Left lung (tissue), 10 donors: ENCODE measurements around the gene IGSF3. TPM values are rescaled to one million over a fixed set of nuclear protein-coding genes. Genes with fewer than 3 reads are reported as not detected.
"Not testable (repeated sequence)": the region's sequence is repeated elsewhere in the genome, so short reads cannot be mapped to it uniquely, and the experiment has no call there.

Experiments used
- ATAC-seq: fragments of 200-7000 bp; cut with Tn5 transposase; one replicate; pipeline ENCODE4 v1.9.1; 2020; ENCODE audit warnings: moderate library complexity
- DNase-seq, 4 donors: peaks; one replicate each; pipeline ENCODE4 v3.0.0-alpha.2; 2013 to 2020
- H3K27ac ChIP-seq, 2 donors: fragments of 200-600 bp; sonication (generic) in 1 of 2; one replicate each; pipeline versions ENCODE4 v1.5.0 to v1.8.0; 2020 to 2021
- H3K27me3 ChIP-seq, 2 donors: fragments of 200-600 bp; sonication (generic) in 1 of 2; one replicate each; pipeline versions ENCODE4 v1.5.0 to v1.8.0; 2020 to 2021
- H3K36me3 ChIP-seq, 2 donors: fragments of 200-600 bp; sonication (generic) in 1 of 2; one replicate each; pipeline versions ENCODE4 v1.5.0 to v1.8.0; 2020 to 2021
- H3K4me1 ChIP-seq, 2 donors: fragments of 200-600 bp; one replicate each; pipeline ENCODE4 v1.8.0; 2021
- H3K4me3 ChIP-seq, 2 donors: fragments of 200-600 bp; sonication (generic) in 1 of 2; one replicate each; pipeline versions ENCODE4 v1.5.0 to v1.8.0; 2020 to 2021; ENCODE audit warnings: mild to moderate bottlenecking in 1 of 2
- H3K9me3 ChIP-seq, 2 donors: fragments of 200-600 bp; sonication (generic) in 1 of 2; one replicate each; pipeline versions ENCODE4 v1.5.0 to v1.8.0; 2020 to 2021
- CTCF ChIP-seq, 2 donors: fragments of 200-600 bp; sonication (generic) in 1 of 2; IDR thresholded peaks; one replicate each; pipeline versions ENCODE4 v1.5.0 to v1.8.0; 2021; ENCODE audit warnings: antibody characterized with exemption in 2 of 2
- intact Hi-C, 2 donors: fragments of 100-400 bp; cut with DNase I; formaldehyde crosslinking; loops; one replicate each; pipeline versions ENCODE4 v1.11.2 to v1.14.2; 2022
- polyA plus RNA-seq, 6 donors: library from polyadenylated mRNA; unstranded; fragments of 120-200 nt; gene quantifications; one replicate each; pipeline ENCODE4 v1.2.1, GENCODE V29; 2013; ENCODE audit not compliant: insufficient read length in 6 of 6
- total RNA-seq, 2 donors: library from RNA; stranded (reverse); fragmentation: NEBNext Ultra II Directional; extraction: Animal tissue kit (Norgen Biotek cat#: 25700); gene quantifications; one replicate each; pipeline ENCODE4 v1.2.1, GENCODE V29; 2021
- donor health status: DM: no; HTN: yes; CAD: no.
- donor health status: DM: no; HTN: no; CAD: no.

The IGSF3 gene
- total and polyA plus RNA-seq, 8 donors, result 12.6 to 52.4 (median 48.5) TPM

GRCh38 chr1:116613825-116614224 is 53.7 kb downstream of the IGSF3 start:
- H3K9me3 ChIP-seq, H3K27ac ChIP-seq, intact Hi-C loops, H3K36me3 ChIP-seq, H3K27me3 ChIP-seq, H3K4me3 ChIP-seq, ATAC-seq, H3K4me1 ChIP-seq, DNase-seq: not testable (repeated sequence)

- H3K27ac ChIP-seq, H3K4me1 ChIP-seq, H3K4me3 ChIP-seq, H3K9me3 ChIP-seq, H3K36me3 ChIP-seq, ATAC-seq, H3K27me3 ChIP-seq, intact Hi-C loops, DNase-seq: not testable (repeated sequence)
Measured at GRCh38 chr1:116609801-116610371, 57.6 kb downstream of the IGSF3 start.

DNA sequence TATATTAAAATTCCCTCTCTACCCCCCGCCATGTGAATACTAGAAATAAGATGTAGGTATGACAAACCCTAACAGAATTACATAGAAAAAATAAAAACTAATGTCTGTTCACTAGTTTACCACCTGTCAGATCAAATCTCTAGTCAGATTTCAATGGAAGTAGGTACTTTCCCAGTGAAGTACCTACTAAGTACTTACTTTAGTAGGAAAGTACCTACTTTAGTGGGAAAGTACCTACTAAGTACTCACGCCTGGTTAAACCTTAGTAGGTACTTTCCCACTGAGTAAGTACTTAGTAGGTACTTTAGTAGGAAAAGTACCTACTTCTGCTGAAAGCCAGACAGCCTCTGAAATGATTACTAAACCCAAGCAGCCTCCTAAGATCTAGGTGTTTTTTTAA is 58.7 kb downstream of the IGSF3 start:
- H3K36me3 ChIP-seq, H3K4me1 ChIP-seq, H3K4me3 ChIP-seq, intact Hi-C loops, H3K27me3 ChIP-seq, H3K9me3 ChIP-seq, DNase-seq, H3K27ac ChIP-seq: not testable (repeated sequence)
- peak; percentile 28 for ATAC-seq

DNA sequence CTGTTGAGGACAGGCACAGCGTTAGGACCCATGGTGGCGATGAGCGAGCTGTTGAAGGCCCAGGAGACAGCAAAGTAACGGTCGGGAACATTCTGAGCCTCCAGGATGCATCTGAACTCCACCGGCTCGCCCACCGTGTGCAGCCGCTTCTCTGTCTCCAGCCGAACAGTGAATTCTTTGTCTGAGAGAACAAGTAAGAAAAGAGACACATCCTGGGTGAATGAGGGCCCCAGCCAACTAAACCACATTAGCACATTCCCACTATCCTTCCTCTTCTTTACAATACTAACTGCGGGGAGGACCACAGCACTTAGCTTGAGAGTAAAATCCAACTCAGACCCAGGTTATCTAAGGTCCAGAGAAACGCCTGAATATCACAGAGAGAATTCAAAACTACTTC is 59.4 kb downstream of the IGSF3 start:
- H3K4me1 ChIP-seq, H3K4me3 ChIP-seq, H3K9me3 ChIP-seq, DNase-seq, H3K27ac ChIP-seq, intact Hi-C loops, ATAC-seq, H3K27me3 ChIP-seq, H3K36me3 ChIP-seq: not testable (repeated sequence)

GRCh38 chr1:116607463-116607862 is 60.1 kb downstream of the IGSF3 start:
- H3K27me3 ChIP-seq, H3K4me1 ChIP-seq, H3K4me3 ChIP-seq, intact Hi-C loops, H3K9me3 ChIP-seq, DNase-seq, H3K27ac ChIP-seq, H3K36me3 ChIP-seq: not testable (repeated sequence)
- peak; percentile 67 for ATAC-seq

DNA sequence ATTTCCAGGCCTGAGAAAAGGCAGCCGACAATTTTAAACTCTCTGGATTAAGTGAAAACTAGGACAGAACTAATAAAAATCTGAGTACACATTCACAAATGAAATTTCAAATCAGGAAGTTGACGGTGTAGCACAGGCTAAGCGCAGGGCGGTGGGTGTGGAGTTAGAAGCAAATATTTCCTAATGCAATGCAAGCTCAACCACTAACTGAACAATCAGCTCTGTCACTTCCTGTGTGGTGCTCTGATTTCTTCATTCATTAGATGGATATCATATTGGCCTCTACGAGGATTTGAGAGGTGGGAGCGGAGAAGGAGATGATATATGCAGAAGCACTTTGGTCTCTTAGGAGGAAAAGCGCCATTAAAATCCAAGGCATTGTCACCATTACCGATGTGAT is 61.5 kb downstream of the IGSF3 start:
- H3K4me3 ChIP-seq, H3K9me3 ChIP-seq, H3K27me3 ChIP-seq, intact Hi-C loops, H3K4me1 ChIP-seq, H3K36me3 ChIP-seq: not testable (repeated sequence)
- H3K27ac ChIP-seq, result peak overlapping the region in 1 of 2 donors; percentile 59
- peak in 1 of 4 donors; percentile 52 for DNase-seq
- ATAC-seq, result peak; percentile 76

DNA sequence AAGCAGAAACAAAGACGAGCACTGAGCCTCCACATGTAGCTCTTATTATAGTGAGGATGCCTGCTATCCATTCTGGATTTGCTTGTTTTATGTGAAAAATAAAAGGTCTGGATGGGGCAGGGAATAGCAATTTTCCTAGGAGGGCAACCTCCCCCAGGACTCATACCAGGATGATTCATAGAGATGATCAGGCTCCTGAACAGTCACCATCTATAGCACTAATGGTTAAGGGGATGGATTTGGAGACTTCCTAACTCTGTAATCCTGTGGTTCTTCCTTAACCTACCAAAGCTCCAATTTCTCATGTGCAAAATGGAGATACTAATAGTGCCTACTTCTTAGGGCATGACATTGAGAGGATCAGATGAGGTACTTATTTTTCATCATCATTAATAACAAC is 62.2 kb downstream of the IGSF3 start:
- Histone ChIP-seq H3K4me3 (no peak overlapping the region), H3K9me3 (no peaks in the 10 kb centered on the region), H3K27ac (no peak overlapping the region), H3K27me3 (no peaks in the 10 kb centered on the region), H3K36me3 (no peaks in the 10 kb centered on the region), H3K4me1 (peaks cover 0 to 7% of the 10 kb centered on the region in 2 donors)
- DNase-seq (no peak), ATAC-seq (no peak)
- intact Hi-C loops, result no loop called here
- no peak for TF ChIP-seq CTCF (IDR thresholded peaks at IDR 0.05)

DNA sequence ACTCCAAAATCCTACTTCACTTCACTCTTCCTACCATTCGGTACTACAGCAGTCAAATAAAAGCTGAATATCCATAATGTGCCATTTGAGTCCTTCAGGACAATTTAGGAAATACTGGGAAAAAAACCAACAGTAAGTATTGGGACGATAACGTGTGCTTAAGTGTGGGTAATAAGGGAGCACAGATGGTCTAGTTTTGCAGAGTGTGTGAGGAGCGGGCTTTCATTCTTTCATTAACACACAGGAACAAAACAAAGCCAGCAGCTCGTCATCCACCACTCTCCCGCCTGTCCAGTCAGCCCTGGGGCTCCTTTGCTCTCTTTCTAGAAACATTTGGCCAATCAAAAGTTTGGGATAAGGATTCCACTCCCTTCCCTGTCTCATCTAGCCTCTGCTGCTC is 63.1 kb downstream of the IGSF3 start:
- intact Hi-C loops, H3K36me3 ChIP-seq, ATAC-seq, H3K4me1 ChIP-seq, H3K27me3 ChIP-seq, H3K27ac ChIP-seq, H3K4me3 ChIP-seq, DNase-seq, H3K9me3 ChIP-seq: not testable (repeated sequence)

GRCh38 chr1:116603646-116604045 is 63.9 kb downstream of the IGSF3 start:
- H3K36me3 ChIP-seq, H3K27ac ChIP-seq, ATAC-seq, H3K4me1 ChIP-seq, H3K9me3 ChIP-seq, intact Hi-C loops, H3K4me3 ChIP-seq, H3K27me3 ChIP-seq, DNase-seq: not testable (repeated sequence)

DNA sequence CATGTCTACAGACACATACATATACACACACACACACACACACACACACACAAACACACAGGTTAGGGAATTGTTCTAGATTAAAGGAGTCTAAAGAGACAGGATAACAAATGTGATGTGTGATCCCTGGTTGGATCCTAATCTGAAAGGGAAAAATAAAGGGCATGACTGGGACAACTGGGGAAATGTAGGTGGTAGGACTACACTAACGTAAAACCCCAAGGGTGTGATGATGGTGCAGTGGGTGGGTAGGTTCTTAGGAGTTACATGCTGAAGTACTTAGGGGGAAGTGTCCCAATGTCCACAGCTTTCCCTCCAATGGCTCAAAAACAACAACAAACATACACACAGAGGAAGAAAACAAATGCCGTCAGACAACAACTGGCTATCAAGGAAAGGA is 68.2 kb downstream of the IGSF3 start:
- DNase-seq, H3K9me3 ChIP-seq, H3K27me3 ChIP-seq, H3K36me3 ChIP-seq, H3K4me3 ChIP-seq, intact Hi-C loops, H3K27ac ChIP-seq, ATAC-seq: not testable (repeated sequence)
- peaks cover 0 to 13% of the 10 kb centered on the region in 2 donors for H3K4me1 ChIP-seq

- DNase-seq, H3K27ac ChIP-seq: not testable (repeated sequence)
Measured at GRCh38 chr1:116598420-116599036, 69.0 kb downstream of the IGSF3 start.

DNA sequence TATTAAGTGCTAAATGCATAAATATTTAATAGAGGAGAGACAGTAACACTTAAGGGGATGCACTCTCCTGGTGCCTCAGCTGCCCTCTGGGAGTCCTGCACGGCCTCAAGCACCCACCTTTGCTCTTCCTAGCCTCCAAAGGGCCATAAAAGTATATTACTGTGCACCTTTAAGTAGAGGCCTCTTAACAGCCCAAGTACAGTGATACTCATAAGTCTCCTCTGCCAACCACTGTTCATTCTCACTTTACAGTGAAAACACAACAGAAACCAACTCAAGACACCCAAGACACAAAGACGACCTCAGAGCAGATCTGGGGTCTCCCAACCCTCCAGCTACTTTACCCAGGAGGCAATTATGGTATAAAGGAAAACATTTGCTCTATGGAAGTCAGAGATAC is 70.1 kb downstream of the IGSF3 start:
- intact Hi-C loops, result not testable (repeated sequence)
- H3K4me1 ChIP-seq, result peaks cover 0 to 13% of the 10 kb centered on the region in 2 donors

More at GRCh38 chr1:116598420-116599036, 69.0 kb downstream of the IGSF3 start:
- H3K4me1 ChIP-seq, result peaks cover 0 to 13% of the 10 kb centered on the region in 2 donors
- H3K9me3 ChIP-seq, H3K4me3 ChIP-seq, intact Hi-C loops, H3K27me3 ChIP-seq, H3K36me3 ChIP-seq: not testable (repeated sequence)
- ATAC-seq, result peak; percentile 44

More for the DNA sequence above, 70.1 kb downstream of the IGSF3 start:
- not testable (repeated sequence) for ATAC-seq, H3K4me3 ChIP-seq, H3K36me3 ChIP-seq, H3K27ac ChIP-seq, DNase-seq, H3K27me3 ChIP-seq, H3K9me3 ChIP-seq
